Measurements from ENCODE around the gene PNMA6E.

The PNMA6E gene

GRCh38 chrX:153435845-153436244 is 34.7 kb upstream of the PNMA6E start:
- H4K20me1 ChIP-seq (ENCODE audit: control insufficient read depth, insufficient read depth, low read depth, low read length) = no peaks in the 10 kb centered on the region
- H3K27ac ChIP-seq (ENCODE audit: low read depth, low read length) = no peak overlapping the region
- no peaks in the 10 kb centered on the region for H3K9me3 ChIP-seq (ENCODE audit: control insufficient read depth, insufficient read depth, low read length)
- H3K4me1 ChIP-seq (ENCODE audit: control insufficient read depth, low read length) = no peaks in the 10 kb centered on the region
- no peaks in the 10 kb centered on the region for H3K79me2 ChIP-seq (ENCODE audit: control insufficient read depth, low read length)
- H3K27me3 ChIP-seq (ENCODE audit: control insufficient read depth, low read length) = no peaks in the 10 kb centered on the region
- H3F3A ChIP-seq (ENCODE audit: control insufficient read depth, insufficient read depth) = no peaks in the 10 kb centered on the region
- no peaks in the 10 kb centered on the region for H3K36me3 ChIP-seq (ENCODE audit: control insufficient read depth, low read length)
- no peaks in the 10 kb centered on the region for H3K9me2 ChIP-seq (replicated peaks; ENCODE audit: control insufficient read depth, low read length)
- H3K4me3 ChIP-seq (ENCODE audit: low read length) = no peak overlapping the region
- TF ChIP-seq EZH2phosphoT487 (IDR thresholded peaks at IDR 0.05; ENCODE audit: borderline replicate concordance, low read length) = no peak
- TF ChIP-seq CTCF (IDR thresholded peaks at IDR 0.05; ENCODE audit: low read depth, low read length, poor library complexity, severe bottlenecking) = no peak
- H3K4me2 ChIP-seq (ENCODE audit: low read length) = no peak overlapping the region

- no peaks in the 10 kb centered on the region for H3K36me3 ChIP-seq (ENCODE audit: control insufficient read depth, low read length)
- H3K79me2 ChIP-seq (ENCODE audit: control insufficient read depth, low read length) = no peaks in the 10 kb centered on the region
- H4K20me1 ChIP-seq (ENCODE audit: control insufficient read depth, insufficient read depth, low read depth, low read length) = no peaks in the 10 kb centered on the region
- no peaks in the 10 kb centered on the region for H3K9me3 ChIP-seq (ENCODE audit: control insufficient read depth, insufficient read depth, low read length)
- H3F3A ChIP-seq (ENCODE audit: control insufficient read depth, insufficient read depth) = no peaks in the 10 kb centered on the region
- no peaks in the 10 kb centered on the region for H3K4me1 ChIP-seq (ENCODE audit: control insufficient read depth, low read length)
- no peak overlapping the region for H3K4me2 ChIP-seq (ENCODE audit: low read length)
- H3K27me3 ChIP-seq (ENCODE audit: control insufficient read depth, low read length) = no peaks in the 10 kb centered on the region
- no peak overlapping the region for H3K4me3 ChIP-seq (ENCODE audit: low read length)
- no peak for TF ChIP-seq CTCF (IDR thresholded peaks at IDR 0.05; ENCODE audit: low read depth, low read length, poor library complexity, severe bottlenecking)
- TF ChIP-seq EZH2phosphoT487 (IDR thresholded peaks at IDR 0.05; ENCODE audit: borderline replicate concordance, low read length) = no peak
- no peaks in the 10 kb centered on the region for H3K9me2 ChIP-seq (replicated peaks; ENCODE audit: control insufficient read depth, low read length)
- H3K27ac ChIP-seq (ENCODE audit: low read depth, low read length) = no peak overlapping the region
Measured at GRCh38 chrX:153434801-153435200, 33.7 kb upstream of the PNMA6E start.

- H3K4me3 ChIP-seq (ENCODE audit: low read length) = no peak overlapping the region
- no peaks in the 10 kb centered on the region for H3K36me3 ChIP-seq (ENCODE audit: control insufficient read depth, low read length)
- H3K9me3 ChIP-seq (ENCODE audit: control insufficient read depth, insufficient read depth, low read length) = no peaks in the 10 kb centered on the region
- H4K20me1 ChIP-seq (ENCODE audit: control insufficient read depth, insufficient read depth, low read depth, low read length) = no peaks in the 10 kb centered on the region
- no peaks in the 10 kb centered on the region for H3K9me2 ChIP-seq (replicated peaks; ENCODE audit: control insufficient read depth, low read length)
- no peaks in the 10 kb centered on the region for H3F3A ChIP-seq (ENCODE audit: control insufficient read depth, insufficient read depth)
- H3K27me3 ChIP-seq (ENCODE audit: control insufficient read depth, low read length) = no peaks in the 10 kb centered on the region
- no peak overlapping the region for H3K4me2 ChIP-seq (ENCODE audit: low read length)
- no peaks in the 10 kb centered on the region for H3K4me1 ChIP-seq (ENCODE audit: control insufficient read depth, low read length)
- TF ChIP-seq EZH2phosphoT487 (IDR thresholded peaks at IDR 0.05; ENCODE audit: borderline replicate concordance, low read length) (no peak), CTCF (IDR thresholded peaks at IDR 0.05; ENCODE audit: low read depth, low read length, poor library complexity, severe bottlenecking) (no peak)
- no peak overlapping the region for H3K27ac ChIP-seq (ENCODE audit: low read depth, low read length)
- no peaks in the 10 kb centered on the region for H3K79me2 ChIP-seq (ENCODE audit: control insufficient read depth, low read length)
Measured at GRCh38 chrX:153433781-153434285, 32.7 kb upstream of the PNMA6E start.
